ENCODE results near the gene CD8A.
"Not testable (repeated sequence)": the region's sequence is repeated elsewhere in the genome, so short reads cannot be mapped to it uniquely, and the experiment has no call there.

CD8A gene

GRCh38 chr2:86776532-86776931, 14.2 kb downstream of the CD8A start:
- DNase-seq (ENCODE audit: low read depth, low spot score), result no peak

- no peak for DNase-seq (ENCODE audit: low read depth, low spot score)
Measured at GRCh38 chr2:86775338-86775737, 15.4 kb downstream of the CD8A start.

- no peak for DNase-seq (ENCODE audit: low read depth, low spot score)
Measured at GRCh38 chr2:86774862-86775261, 15.9 kb downstream of the CD8A start.

- DNase-seq (ENCODE audit: low read depth, low spot score), result no peak
Measured at GRCh38 chr2:86772611-86773010, 18.1 kb downstream of the CD8A start.

- no peak for DNase-seq (ENCODE audit: low read depth, low spot score)
Measured at GRCh38 chr2:86770816-86771301, 19.9 kb downstream of the CD8A start.

GRCh38 chr2:86769838-86770237, 20.9 kb downstream of the CD8A start:
- DNase-seq (ENCODE audit: low read depth, low spot score), result no peak

- no peak for DNase-seq (ENCODE audit: low read depth, low spot score)
Measured at GRCh38 chr2:86768189-86768949, 22.3 kb downstream of the CD8A start.

- DNase-seq (ENCODE audit: low read depth, low spot score), result no peak
Measured at GRCh38 chr2:86765310-86765695, 25.4 kb downstream of the CD8A start.

GRCh38 chr2:86764661-86765309, 25.9 kb downstream of the CD8A start:
- no peak for DNase-seq (ENCODE audit: low read depth, low spot score)

GRCh38 chr2:86760371-86760770, 30.3 kb downstream of the CD8A start:
- DNase-seq (ENCODE audit: low read depth, low spot score), result no peak

GRCh38 chr2:86758405-86758804, 32.3 kb downstream of the CD8A start:
- no peak for DNase-seq (ENCODE audit: low read depth, low spot score)

- DNase-seq (ENCODE audit: low read depth, low spot score), result no peak
Measured at GRCh38 chr2:86753606-86754005, 37.1 kb downstream of the CD8A start.

- DNase-seq (ENCODE audit: low read depth, low spot score), result no peak
Measured at GRCh38 chr2:86752934-86753333, 37.8 kb downstream of the CD8A start.

GRCh38 chr2:86751778-86752177, 38.9 kb downstream of the CD8A start:
- DNase-seq (ENCODE audit: low read depth, low spot score), result no peak

GRCh38 chr2:86750240-86750839, 40.4 kb downstream of the CD8A start:
- no peak for DNase-seq (ENCODE audit: low read depth, low spot score)

- DNase-seq (ENCODE audit: low read depth, low spot score), result no peak
Measured at GRCh38 chr2:86747711-86748639, 42.7 kb downstream of the CD8A start.

GRCh38 chr2:86746939-86747338, 43.8 kb downstream of the CD8A start:
- DNase-seq (ENCODE audit: low read depth, low spot score), result no peak

GRCh38 chr2:86744152-86744551, 46.6 kb downstream of the CD8A start:
- DNase-seq (ENCODE audit: low read depth, low spot score), result no peak

GRCh38 chr2:86741889-86742498, 48.7 kb downstream of the CD8A start:
- not testable (repeated sequence) for DNase-seq (ENCODE audit: low read depth, low spot score)

GRCh38 chr2:86739889-86740288, 50.8 kb downstream of the CD8A start:
- DNase-seq (ENCODE audit: low read depth, low spot score), result not testable (repeated sequence)

GRCh38 chr2:86739485-86739884, 51.2 kb downstream of the CD8A start:
- DNase-seq (ENCODE audit: low read depth, low spot score), result not testable (repeated sequence)
